ENCODE results near the gene SUN5. TPM values are rescaled to one million over a fixed set of nuclear protein-coding genes. Genes with fewer than 3 reads are reported as not detected.

The SUN5 gene
- total and polyA plus RNA-seq, 2 of the 8 experiments (the other 6 are each of a cell fraction or from before 2014, with no cell fraction given): not detected

DNA sequence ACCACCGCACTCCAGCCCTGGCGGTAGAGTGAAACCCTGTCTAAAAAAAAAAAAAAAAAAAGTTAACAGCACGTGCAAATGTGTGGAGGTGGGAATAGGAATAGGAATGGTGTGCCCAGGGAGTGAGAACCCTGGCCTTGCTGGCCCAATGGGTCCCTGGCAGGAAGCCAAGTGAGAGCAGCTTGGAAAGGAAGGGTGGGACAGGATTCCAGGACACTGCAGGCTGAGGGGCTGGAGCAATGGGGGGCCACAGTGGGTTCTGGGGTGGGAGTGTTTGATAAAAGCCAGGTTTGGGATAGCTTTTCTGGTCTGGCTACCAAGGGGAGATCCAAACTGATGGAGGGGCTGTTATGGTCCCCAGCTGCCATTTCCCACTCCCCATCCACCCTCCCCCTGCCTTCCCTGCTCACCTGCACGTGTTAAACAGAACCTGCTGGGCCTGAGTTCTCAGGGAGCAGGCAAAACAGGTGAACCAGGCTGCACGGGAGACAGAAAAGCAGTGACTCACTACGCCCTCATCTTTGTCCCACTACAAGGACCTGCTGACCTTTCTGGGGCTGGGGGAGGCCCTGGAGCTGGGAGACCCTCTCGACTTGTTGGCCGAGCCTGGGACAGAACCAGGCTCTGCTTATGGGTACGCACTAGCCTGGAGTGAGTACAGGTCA lies 3.3 kb downstream of the SUN5 start:
- Histone ChIP-seq H3K9ac (replicated peaks in 1 of 4; ENCODE audit: extremely low read depth in 1 of 4, low read depth in 3 of 4, low read length in 3 of 4) (no peak overlapping the region), H3K4me3 (ENCODE audit: extremely low read depth in 1 of 4, insufficient read depth in 2 of 4, low read depth in 3 of 4, low read length in 4 of 4) (no peak overlapping the region), H3K23me2 (ENCODE audit: low read depth, low read length) (no peaks in the 10 kb centered on the region; the same call in 1 of the 2 replicates), H2BK15ac (ENCODE audit: low read length) (no peak overlapping the region), H3K79me2 (ENCODE audit: control insufficient read depth in 1 of 2, insufficient read depth in 2 of 2, low read length in 2 of 2) (no peaks in the 10 kb centered on the region), H2BK20ac (ENCODE audit: low read length) (no peak overlapping the region), H3K27me3 (replicated peaks in 1 of 4; ENCODE audit: control insufficient read depth in 3 of 4, extremely low read depth in 1 of 4, insufficient read depth in 3 of 4, low read length in 3 of 4) (no peaks in the 10 kb centered on the region), H3K9me3 (ENCODE audit: insufficient read depth in 2 of 2, low read depth in 1 of 2, low read length in 1 of 2) (0 out of 4 replicates have a peak, but pooled peaks cover 0 to 2% of the 10 kb centered on the region in 2 experiments), H2AK5ac (ENCODE audit: low read depth, low read length) (no peak overlapping the region), H3K36me3 (ENCODE audit: control insufficient read depth in 2 of 4, insufficient read depth in 4 of 4, low read length in 3 of 4) (no peaks in the 10 kb centered on the region), H2AFZ (ENCODE audit: low read length) (0 out of 2 replicates have a peak overlapping the region, but pooled peaks have one; percentile 29), H3K18ac (ENCODE audit: extremely low read depth, low read length) (no peak overlapping the region; the same call in 1 of the 2 replicates), H3K56ac (replicated peaks; ENCODE audit: insufficient read length, low read depth, low read length) (peak overlapping the region; percentile 13), H4K8ac (ENCODE audit: extremely low read depth, insufficient read depth, low read length) (no peak overlapping the region), H3K4me1 (replicated peaks in 1 of 4; ENCODE audit: control insufficient read depth in 3 of 4, insufficient read depth in 4 of 4, low read length in 3 of 4) (no peaks in the 10 kb centered on the region; a peak in 1 of 7 replicates), H2BK120ac (replicated peaks; ENCODE audit: low read depth, low read length) (no peak overlapping the region), H3K79me1 (ENCODE audit: low read depth, low read length) (no peaks in the 10 kb centered on the region), H2BK5ac (ENCODE audit: low read depth, low read length) (no peak overlapping the region), H3K4me2 (ENCODE audit: insufficient read depth in 1 of 2, low read depth in 2 of 2, low read length in 2 of 2) (no peak overlapping the region), H3K27ac (ENCODE audit: low read depth, low read length) (no peak overlapping the region), H2BK12ac (ENCODE audit: low read depth, low read length) (no peak overlapping the region), H4K91ac (replicated peaks; ENCODE audit: insufficient read length, low read length) (no peak overlapping the region), H3K23ac (ENCODE audit: insufficient read length) (no peak overlapping the region), H3K4ac (replicated peaks; ENCODE audit: insufficient read length, low read depth, low read length) (no peak overlapping the region), H4K5ac (ENCODE audit: insufficient read length, low read depth, low read length) (no peak overlapping the region), H3K14ac (ENCODE audit: insufficient read length) (no peak overlapping the region), H4K20me1 (replicated peaks in 1 of 2; ENCODE audit: control insufficient read depth in 1 of 2, insufficient read depth in 2 of 2, low read length in 2 of 2) (no peaks in the 10 kb centered on the region)
- FAIRE-seq: no peak
- 78% methylated on average over 9 of the region's 9 CpGs; no CpG with 5 or more reads in 1 of the 2 experiments for WGBS, 2 experiments (ENCODE audit: extremely low coverage in 1 of 2, insufficient coverage in 1 of 2, insufficient read length in 1 of 2, insufficient replicate concordance in 2 of 2, low coverage in 1 of 2, low lambda C conversion rate in 2 of 2, missing lambda C conversion rate in 1 of 2)
- DNase-seq (ENCODE audit: low read depth in 1 of 2, low spot score in 2 of 2): no peak
- POLR2A ChIA-PET (ENCODE audit: partially characterized antibody): interaction anchor here (1.9 kb wide), 1 partner anchor 17 kb away, joined by 5 read pairs; no protein-coding TSS in a partner anchor
- TF ChIP-seq KDM4A (IDR thresholded peaks at IDR 0.05; ENCODE audit: low read depth, low read length, severe bottlenecking) (no peak), SIRT6 (IDR thresholded peaks at IDR 0.05; ENCODE audit: low read length) (no peak), RBBP5 (IDR thresholded peaks at IDR 0.05; ENCODE audit: borderline replicate concordance, low read depth, low read length) (no peak), ATF3 (IDR thresholded peaks at IDR 0.05; ENCODE audit: insufficient read depth, low read depth, low read length) (no peak), BCL11A (IDR thresholded peaks at IDR 0.05; ENCODE audit: low read depth in 2 of 2, low read length in 2 of 2) (no peak), JUN (IDR thresholded peaks at IDR 0.05; ENCODE audit: low read depth, low read length) (no peak), KDM1A (IDR thresholded peaks at IDR 0.05; ENCODE audit: borderline replicate concordance, low read length) (no peak), CHD2 (IDR thresholded peaks at IDR 0.05; ENCODE audit: low read length) (no peak)
- CTCF ChIA-PET (ENCODE audit: partially characterized antibody): interaction anchor here (0.6 to 9.1 kb wide), 6 partner anchors 10 to 1356 kb away, joined by 3 to 86 read pairs (median 4); no protein-coding TSS in a partner anchor
